HS-5 (cell line): ENCODE measurements around the gene UQCRQ.

Experiments
- DNase-seq: peaks from one replicate; pipeline ENCODE4 v3.0.0-alpha.2; 2012; ENCODE audit warnings: low read depth

UQCRQ gene

DNA sequence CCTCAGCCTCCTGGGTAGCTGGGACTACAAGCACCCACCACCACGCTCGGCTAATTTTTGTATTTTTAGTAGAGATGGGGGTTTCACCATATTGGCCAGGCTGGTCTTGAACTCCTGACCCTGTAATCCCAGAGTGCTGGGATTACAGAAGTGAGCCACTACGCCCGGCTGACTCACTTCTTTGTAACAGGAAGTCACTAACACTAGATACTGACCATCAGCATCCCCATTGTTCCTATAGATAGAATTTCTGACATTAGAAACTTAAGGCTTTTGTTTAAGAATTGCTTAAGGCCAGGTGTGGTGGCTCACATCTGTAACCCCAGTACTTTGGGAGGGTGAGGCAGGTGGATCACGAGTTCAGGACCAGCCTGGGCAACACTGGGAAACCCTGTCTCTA, 49.2 kb downstream of the UQCRQ start:
- DNase-seq: peak; percentile 9

DNA sequence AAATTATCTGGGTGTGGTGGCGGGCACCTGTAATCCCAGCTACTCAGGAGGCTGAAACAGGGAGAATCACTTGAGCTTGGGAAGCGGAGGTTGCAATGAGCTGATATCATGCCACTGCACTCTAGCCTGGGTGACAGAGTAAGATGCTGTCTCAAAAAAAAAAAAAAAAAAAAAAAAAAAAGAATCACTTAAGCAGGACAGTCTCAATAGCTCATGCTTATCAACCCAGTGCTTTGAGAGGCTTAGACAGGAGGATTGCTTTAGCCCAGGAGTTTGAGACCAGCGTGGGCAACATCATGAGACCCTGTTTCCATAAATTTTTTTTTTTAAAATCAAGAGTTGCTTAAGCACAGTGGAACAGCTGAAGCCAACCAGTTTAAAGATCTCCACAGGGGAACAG, 49.6 kb downstream of the UQCRQ start:
- DNase-seq: no peak
